ENCODE measurements around the gene DTNB. TPM values are rescaled to one million over a fixed set of nuclear protein-coding genes. Genes with fewer than 3 reads are reported as not detected.

DTNB gene
- total RNA-seq, 4 donors from 2014 or later, result 3.9 to 8.7 (median 4.4) TPM

DNA sequence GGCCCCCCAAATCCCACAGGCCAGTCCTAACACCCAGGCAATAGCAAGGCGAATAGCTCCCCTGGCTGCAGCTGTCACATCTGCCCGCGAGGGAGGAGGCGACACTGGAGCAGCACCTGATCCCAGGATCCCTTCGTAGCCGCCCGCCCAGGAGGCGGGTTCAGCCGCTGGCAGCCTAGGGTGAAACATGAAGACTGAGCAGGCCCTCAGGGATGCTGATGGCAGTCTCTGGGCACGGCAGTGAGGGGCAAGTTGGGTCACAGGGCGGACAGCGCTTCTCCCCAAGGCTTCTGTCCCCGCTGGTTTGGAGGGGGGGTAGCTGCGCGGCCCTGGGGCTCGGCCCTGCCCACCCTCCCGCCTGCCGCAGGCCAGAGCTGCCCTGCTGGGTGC is 333.6 kb downstream of the DTNB start:
- no CpG with 5 or more reads among the region's 18 CpGs for WGBS, 2 donors (ENCODE audit: low coverage in 1 of 2)
- Histone ChIP-seq H3K27me3 (no peaks in the 10 kb centered on the region), H3K9me3 (no peaks in the 10 kb centered on the region), H3K4me1 (peaks cover 0 to 69% (median 38%) of the 10 kb centered on the region in 3 donors), H3K27ac (peak overlapping the region; percentile 4 to 95 (median 88)), H3K4me3 (peak overlapping the region; percentile 52 to 86), H3K36me3 (no peaks in the 10 kb centered on the region)
- ATAC-seq, result no peak
- TF ChIP-seq EP300 (IDR thresholded peaks at IDR 0.05), result no peak
- TF ChIP-seq, protein P1, sequence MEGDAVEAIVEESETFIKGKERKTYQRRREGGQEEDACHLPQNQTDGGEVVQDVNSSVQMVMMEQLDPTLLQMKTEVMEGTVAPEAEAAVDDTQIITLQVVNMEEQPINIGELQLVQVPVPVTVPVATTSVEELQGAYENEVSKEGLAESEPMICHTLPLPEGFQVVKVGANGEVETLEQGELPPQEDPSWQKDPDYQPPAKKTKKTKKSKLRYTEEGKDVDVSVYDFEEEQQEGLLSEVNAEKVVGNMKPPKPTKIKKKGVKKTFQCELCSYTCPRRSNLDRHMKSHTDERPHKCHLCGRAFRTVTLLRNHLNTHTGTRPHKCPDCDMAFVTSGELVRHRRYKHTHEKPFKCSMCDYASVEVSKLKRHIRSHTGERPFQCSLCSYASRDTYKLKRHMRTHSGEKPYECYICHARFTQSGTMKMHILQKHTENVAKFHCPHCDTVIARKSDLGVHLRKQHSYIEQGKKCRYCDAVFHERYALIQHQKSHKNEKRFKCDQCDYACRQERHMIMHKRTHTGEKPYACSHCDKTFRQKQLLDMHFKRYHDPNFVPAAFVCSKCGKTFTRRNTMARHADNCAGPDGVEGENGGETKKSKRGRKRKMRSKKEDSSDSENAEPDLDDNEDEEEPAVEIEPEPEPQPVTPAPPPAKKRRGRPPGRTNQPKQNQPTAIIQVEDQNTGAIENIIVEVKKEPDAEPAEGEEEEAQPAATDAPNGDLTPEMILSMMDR (IDR thresholded peaks at IDR 0.05), result peak in 1 of 4 experiments; percentile 30

DNA sequence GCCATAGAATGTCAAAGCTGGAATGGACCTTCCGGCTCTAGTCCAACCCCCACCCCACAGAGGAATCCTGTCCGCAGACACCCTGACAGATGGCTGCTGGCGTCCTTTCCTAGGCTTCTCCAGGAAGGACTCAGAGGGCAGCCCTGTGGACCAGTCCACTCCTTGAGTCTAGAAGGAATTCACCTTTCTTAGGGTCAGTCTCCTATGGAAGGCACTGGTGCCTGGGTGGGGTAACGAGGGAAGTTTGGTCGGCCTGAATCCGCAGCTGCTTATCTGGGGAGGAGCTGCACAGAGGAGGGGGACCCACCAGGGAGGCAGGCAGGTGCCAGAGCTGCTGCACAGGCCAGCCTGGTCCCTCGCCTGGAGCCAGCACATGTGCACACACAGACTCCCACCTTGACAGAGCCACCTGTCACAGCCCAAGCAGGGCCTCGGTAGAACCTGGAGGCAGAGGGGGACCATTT is 334.1 kb downstream of the DTNB start:
- Histone ChIP-seq H3K9me3 (no peaks in the 10 kb centered on the region), H3K27me3 (no peaks in the 10 kb centered on the region), H3K4me1 (peaks cover 0 to 75% (median 38%) of the 10 kb centered on the region in 3 donors), H3K4me3 (peak overlapping the region in 1 of 2 donors; percentile 86), H3K36me3 (no peaks in the 10 kb centered on the region), H3K27ac (peak overlapping the region; percentile 4 to 95 (median 88))
- WGBS, 2 donors (ENCODE audit: low coverage in 1 of 2), result 54% methylated on average over 3 of the region's 8 CpGs; no CpG with 5 or more reads in 1 of the 2 donors
- ATAC-seq, result no peak
- no peak for TF ChIP-seq POLR2A (IDR thresholded peaks at IDR 0.05)
- no peak for TF ChIP-seq POLR2AphosphoS5 (IDR thresholded peaks at IDR 0.05)
- TF ChIP-seq, protein P1 (IDR thresholded peaks at IDR 0.05), result no peak
- no peak for TF ChIP-seq EP300 (IDR thresholded peaks at IDR 0.05)

DNA sequence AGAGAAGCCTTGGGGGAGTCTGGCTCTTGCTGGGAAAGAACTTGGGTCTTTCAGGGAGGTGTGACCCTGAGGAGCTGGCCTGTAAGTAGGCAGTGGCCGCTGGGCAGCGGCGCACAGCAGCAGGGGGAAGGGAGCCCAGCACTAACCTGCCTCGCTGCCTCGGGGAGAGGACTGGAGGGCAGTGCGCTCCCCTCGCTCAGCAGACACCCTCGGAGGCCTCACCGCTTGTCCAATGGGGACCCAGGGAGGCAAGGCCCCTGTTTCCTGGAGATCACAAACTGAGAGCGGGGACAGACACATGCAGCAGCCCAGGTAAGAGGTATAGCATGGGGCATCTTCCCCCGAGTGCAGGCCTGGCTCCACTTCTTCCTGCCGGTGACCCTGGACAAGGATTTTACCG is 335.0 kb downstream of the DTNB start:
- Histone ChIP-seq H3K27ac (peak overlapping the region in 3 of 4 donors; percentile 88 to 95 (median 89)), H3K4me1 (peaks cover 0 to 83% (median 38%) of the 10 kb centered on the region in 3 donors)
- 47% methylated on average over 4 of the region's 13 CpGs; no CpG with 5 or more reads in 1 of the 2 donors for WGBS, 2 donors (ENCODE audit: low coverage in 1 of 2)

GRCh38 chr2:25337891-25338290 is 335.5 kb downstream of the DTNB start:
- Histone ChIP-seq H3K36me3 (no peaks in the 10 kb centered on the region), H3K4me1 (peaks cover 0 to 85% (median 38%) of the 10 kb centered on the region in 3 donors), H3K27ac (peak overlapping the region in 3 of 4 donors; percentile 88 to 95 (median 89)), H3K9me3 (no peaks in the 10 kb centered on the region), H3K4me3 (no peak overlapping the region), H3K27me3 (no peaks in the 10 kb centered on the region)
- 94 to 100% methylated on average over 1 to 3 of the region's 7 CpGs for WGBS, 2 donors (ENCODE audit: low coverage in 1 of 2)
- TF ChIP-seq, protein P1 (IDR thresholded peaks at IDR 0.05), result no peak
- no peak for TF ChIP-seq POLR2A (IDR thresholded peaks at IDR 0.05)
- ATAC-seq, result no peak

More for the DNA sequence above, 335.0 kb downstream of the DTNB start:
- Histone ChIP-seq H3K27me3 (no peaks in the 10 kb centered on the region), H3K36me3 (no peaks in the 10 kb centered on the region), H3K9me3 (no peaks in the 10 kb centered on the region), H3K4me3 (no peak overlapping the region)
- ATAC-seq, result no peak
- TF ChIP-seq POLR2AphosphoS5 (IDR thresholded peaks at IDR 0.05) (no peak), EP300 (IDR thresholded peaks at IDR 0.05) (no peak), POLR2A (IDR thresholded peaks at IDR 0.05) (no peak)
- TF ChIP-seq, protein P1 (IDR thresholded peaks at IDR 0.05), result no peak

- Histone ChIP-seq H3K27me3 (no peaks in the 10 kb centered on the region), H3K4me1 (peaks cover 0 to 85% (median 40%) of the 10 kb centered on the region in 3 donors), H3K27ac (peak overlapping the region in 2 of 4 donors; percentile 88 to 89), H3K36me3 (no peaks in the 10 kb centered on the region), H3K9me3 (no peaks in the 10 kb centered on the region), H3K4me3 (no peak overlapping the region)
- TF ChIP-seq EP300 (IDR thresholded peaks at IDR 0.05) (no peak), POLR2AphosphoS5 (IDR thresholded peaks at IDR 0.05) (no peak), POLR2A (IDR thresholded peaks at IDR 0.05) (no peak)
- TF ChIP-seq, protein P1 (IDR thresholded peaks at IDR 0.05), result no peak
- WGBS, 2 donors (ENCODE audit: low coverage in 1 of 2), result 55 to 80% methylated on average over 1 to 5 of the region's 10 CpGs
- ATAC-seq, result no peak
Observed at GRCh38 chr2:25337276-25337675, 336.1 kb downstream of the DTNB start.

Data from gastroesophageal sphincter (tissue), 4 donors.